HG03095 (cell line): ENCODE data around the gene PRRT2.
"Not testable (repeated sequence)": the region's sequence is repeated elsewhere in the genome, so short reads cannot be mapped to it uniquely, and the experiment has no call there.

Experiments
- ATAC-seq: cut with Tn5 transposase; IDR thresholded peaks from one replicate; pipeline ENCODE4 v1.9.1; 2021; ENCODE audit warnings: moderate library complexity; ENCODE audit not compliant: unreplicated experiment

Gene PRRT2

GRCh38 chr16:29790949-29791844, 20.8 kb upstream of the PRRT2 start:
- no peak for ATAC-seq

GRCh38 chr16:29791845-29792807, 19.9 kb upstream of the PRRT2 start:
- ATAC-seq, result no peak

DNA sequence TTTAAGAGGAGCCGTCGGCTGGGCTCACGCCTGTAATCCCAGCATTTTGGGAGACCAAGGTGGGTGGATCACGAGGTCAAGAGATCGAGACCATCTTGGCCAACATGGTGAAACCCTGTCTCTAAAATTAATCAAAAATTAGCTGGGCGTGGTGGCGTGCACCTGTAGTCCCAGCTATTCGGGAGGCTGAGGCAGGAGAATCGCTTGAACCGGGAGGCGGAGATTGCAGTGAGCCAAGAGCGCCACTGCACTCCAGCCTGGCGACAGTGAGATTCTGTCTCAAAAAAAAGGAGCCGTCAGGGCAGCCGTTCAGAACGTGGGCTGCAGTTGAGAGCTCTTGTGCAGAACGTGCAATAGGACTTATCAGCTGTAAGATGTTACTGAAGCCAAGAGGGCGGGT, 18.8 kb upstream of the PRRT2 start:
- ATAC-seq, result not testable (repeated sequence)

GRCh38 chr16:29794231-29794710, 17.7 kb upstream of the PRRT2 start:
- ATAC-seq, result no peak

- no peak for ATAC-seq
Measured at GRCh38 chr16:29802416-29802935, 9.5 kb upstream of the PRRT2 start.

- ATAC-seq, result no peak
Measured at GRCh38 chr16:29804020-29804419, 8.0 kb upstream of the PRRT2 start.

- ATAC-seq, result no peak
Measured at GRCh38 chr16:29804455-29805231, 7.3 kb upstream of the PRRT2 start.

DNA sequence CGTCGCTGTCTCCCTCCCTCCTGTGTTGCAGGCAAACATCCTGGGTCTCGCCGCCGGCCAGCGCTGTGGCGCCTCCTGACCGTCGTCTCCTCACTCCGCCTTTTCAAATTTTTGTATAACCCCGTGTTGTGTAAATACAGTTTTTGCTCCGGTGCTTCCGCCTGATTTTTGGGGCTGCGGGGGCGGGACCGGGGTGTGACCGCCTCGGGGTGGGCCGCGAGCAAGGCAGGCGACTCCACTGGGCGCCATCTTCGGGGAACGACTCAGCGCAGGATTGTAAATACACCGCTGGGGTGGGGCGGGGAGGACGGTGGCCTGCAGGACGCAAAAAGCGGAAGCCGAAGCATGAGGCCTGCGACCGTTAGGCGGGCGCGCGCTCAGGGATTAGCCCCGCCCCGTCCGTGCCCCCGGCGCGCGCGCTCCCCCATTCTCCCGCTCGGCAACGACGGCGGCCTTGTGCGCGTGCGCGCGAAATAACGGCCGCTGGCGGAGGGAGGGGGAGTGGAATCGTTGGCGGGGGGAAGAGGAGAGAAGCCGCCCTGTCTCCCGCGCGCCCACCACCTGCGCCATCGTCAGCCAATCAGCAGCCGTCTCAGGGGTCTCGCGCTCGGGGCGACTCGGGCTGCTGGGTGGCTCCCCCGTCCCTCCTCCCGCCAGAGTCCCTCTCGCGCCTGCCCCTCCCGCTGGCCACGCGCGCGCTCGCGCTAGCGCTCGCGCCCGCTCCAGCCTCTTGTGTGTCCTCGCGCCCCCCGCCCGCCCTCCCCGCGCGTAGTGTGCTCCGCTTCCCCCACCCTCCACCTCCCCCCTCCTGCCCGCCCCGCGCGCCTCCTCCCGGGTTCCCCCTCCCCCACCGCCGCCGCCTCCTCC, 6.5 kb upstream of the PRRT2 start:
- ATAC-seq, result peak; percentile 47

- no peak for ATAC-seq
Measured at GRCh38 chr16:29806099-29806579, 5.9 kb upstream of the PRRT2 start, which contains the start of gene MAZ. MAZ (plus strand) TSS chr16:29806529; CDS start chr16:29806702, 173 bp downstream.

GRCh38 chr16:29806641-29807425, 5.2 kb upstream of the PRRT2 start:
- no peak for ATAC-seq

DNA sequence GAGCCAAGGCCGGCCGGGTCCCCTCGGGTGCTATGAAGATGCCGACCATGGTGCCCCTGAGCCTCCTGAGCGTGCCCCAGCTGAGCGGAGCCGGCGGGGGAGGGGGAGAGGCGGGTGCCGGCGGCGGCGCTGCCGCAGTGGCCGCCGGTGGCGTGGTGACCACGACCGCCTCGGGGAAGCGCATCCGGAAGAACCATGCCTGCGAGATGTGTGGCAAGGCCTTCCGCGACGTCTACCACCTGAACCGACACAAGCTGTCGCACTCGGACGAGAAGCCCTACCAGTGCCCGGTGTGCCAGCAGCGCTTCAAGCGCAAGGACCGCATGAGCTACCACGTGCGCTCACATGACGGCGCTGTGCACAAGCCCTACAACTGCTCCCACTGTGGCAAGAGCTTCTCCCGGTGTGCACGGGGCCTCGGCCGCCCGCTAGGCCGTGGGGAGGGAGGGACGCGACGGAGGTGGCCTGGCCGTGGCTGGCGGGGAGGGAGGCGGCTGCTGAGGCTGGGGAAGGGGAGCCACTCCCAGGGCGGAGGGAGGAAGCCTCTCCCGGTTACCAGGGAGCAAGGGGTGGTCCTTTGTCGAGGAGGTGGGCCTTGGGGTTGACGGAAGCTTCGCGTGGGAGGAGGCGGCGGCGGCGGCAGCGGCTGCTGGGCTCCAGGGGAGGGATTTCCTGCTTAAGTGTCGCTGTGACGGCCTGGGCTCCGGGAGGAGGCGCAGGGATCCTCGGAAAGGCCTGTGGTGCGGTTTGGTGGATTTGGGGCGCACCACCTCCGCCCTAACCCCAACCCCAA, 4.4 kb upstream of the PRRT2 start:
- ATAC-seq, result no peak

GRCh38 chr16:29808219-29808900, 3.6 kb upstream of the PRRT2 start:
- no peak for ATAC-seq

GRCh38 chr16:29809031-29809747, 2.8 kb upstream of the PRRT2 start:
- ATAC-seq, result no peak

- no peak for ATAC-seq
Measured at GRCh38 chr16:29809850-29810698, 1.9 kb upstream of the PRRT2 start.

DNA sequence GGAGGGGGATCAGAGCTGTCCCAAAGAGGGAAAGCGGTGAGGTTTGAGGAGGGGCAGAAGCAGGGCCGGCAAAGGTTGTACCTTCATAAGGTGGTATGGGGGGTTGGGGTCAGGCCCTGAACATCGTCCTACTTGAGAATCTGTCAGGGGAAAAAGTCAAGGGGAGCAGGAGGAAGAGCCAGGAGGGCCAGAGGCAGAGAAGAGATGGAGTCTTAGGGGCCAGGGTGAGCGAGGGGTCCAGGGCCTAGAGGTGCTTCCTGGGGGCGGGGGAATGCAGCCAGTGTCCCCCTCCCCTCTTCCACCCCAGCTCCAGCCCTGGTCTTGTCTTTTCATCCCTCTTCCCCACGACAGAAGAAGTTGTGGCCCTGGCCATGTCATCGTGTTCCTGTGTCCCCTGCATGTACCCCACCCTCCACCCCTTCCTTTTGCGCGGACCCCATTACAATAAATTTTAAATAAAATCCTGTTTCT, 1.3 kb upstream of the PRRT2 start:
- no peak for ATAC-seq
